WTC11 (cell line): ENCODE results near the gene LGMN. TPM values are rescaled to one million over a fixed set of nuclear protein-coding genes. Genes with fewer than 3 reads are reported as not detected.
A peak's percentile ranks its signal among the peaks of the same experiment; 100 is the strongest.

Experiments
- ATAC-seq: fragments of 200-7000 bp; cut with Tn5 transposase; 2 replicates; pipeline ENCODE4 v1.10.0; 2021; ENCODE audit warnings: mild to moderate bottlenecking, moderate library complexity
- CTCF ChIA-PET: fragments of 300-600 bp; sonication (Branson Sonifier 250); formaldehyde crosslinking; loops from one replicate; lab custom pipeline; 2021; ENCODE audit warnings: antibody characterized with exemption; lab: Charles Lee
- POLR2A ChIA-PET: fragments of 350-600 bp; sonication (Branson Sonifier 250); formaldehyde crosslinking; loops from one replicate; lab custom pipeline; 2021; ENCODE audit warnings: antibody characterized with exemption; lab: Charles Lee
- DNase-seq: peaks from one replicate; pipeline ENCODE4 v3.0.0; 2021; ENCODE audit warnings: low spot score
- H3K27ac Mint-ChIP-seq: 2 replicates; pipeline ENCODE4 v1.8.0; 2021; ENCODE audit warnings: mixed read lengths
- H3K27me3 Mint-ChIP-seq: 2 replicates; pipeline ENCODE4 v1.8.0; 2021; ENCODE audit warnings: low read depth, mild to moderate bottlenecking, moderate library complexity, mixed read lengths
- H3K36me3 Mint-ChIP-seq: 2 replicates; pipeline ENCODE4 v1.8.0; 2021; ENCODE audit warnings: mixed read lengths
- H3K4me1 Mint-ChIP-seq: 2 replicates; pipeline ENCODE4 v1.8.0; 2022; ENCODE audit warnings: mixed read lengths
- H3K4me3 Mint-ChIP-seq: 2 replicates; pipeline ENCODE4 v1.8.0; 2021; ENCODE audit warnings: mild to moderate bottlenecking, moderate library complexity, mixed read lengths
- H3K9me3 Mint-ChIP-seq: 2 replicates; pipeline ENCODE4 v1.8.0; 2021; ENCODE audit warnings: mixed read lengths
- FOXP1 ChIP-seq: sonication (generic); formaldehyde crosslinking; IDR thresholded peaks from 2 replicates; pipeline ENCODE4 v1.8.0; 2022; ENCODE audit warnings: missing genetic modification reagents, mild to moderate bottlenecking, moderate library complexity, borderline replicate concordance
- GTF2I ChIP-seq: fragments of 250-450 bp; sonication (Bioruptor Pico); conservative IDR thresholded peaks from 2 replicates; pipeline ENCODE4 v1.4.0; 2021; ENCODE audit warnings: mild to moderate bottlenecking
- KAT7 ChIP-seq: sonication (generic); formaldehyde crosslinking; IDR thresholded peaks from 2 replicates; pipeline ENCODE4 v1.8.1; 2023; ENCODE audit warnings: missing genetic modification reagents, mild to moderate bottlenecking, borderline replicate concordance
- NFYB ChIP-seq: sonication (generic); formaldehyde crosslinking; conservative IDR thresholded peaks from 2 replicates; pipeline ENCODE4 v1.8.0; 2022; ENCODE audit warnings: low read depth, missing genetic modification reagents
- ZNF121 ChIP-seq: sonication (generic); formaldehyde crosslinking; IDR thresholded peaks from 2 replicates; pipeline ENCODE4 v1.8.0; 2023; ENCODE audit warnings: missing genetic modification reagents
- ZNF219 ChIP-seq: sonication (generic); formaldehyde crosslinking; IDR thresholded peaks from 2 replicates; pipeline ENCODE4 v1.8.0; 2023; ENCODE audit warnings: missing genetic modification reagents, mild to moderate bottlenecking, borderline replicate concordance
- ZNF263 ChIP-seq: sonication (generic); formaldehyde crosslinking; IDR thresholded peaks from 2 replicates; pipeline ENCODE4 v1.8.1; 2022; ENCODE audit warnings: low read depth, mild to moderate bottlenecking, moderate library complexity, missing genetic modification reagents
- total RNA-seq: library from RNA; stranded (reverse); gene quantifications from 3 replicates; pipeline ENCODE4 v1.2.3, GENCODE V29; 2021
- TF ChIP-seq, protein P1 (sequence below): sonication (generic); formaldehyde crosslinking; IDR thresholded peaks from 2 replicates; pipeline ENCODE4 v1.8.1; 2023; ENCODE audit warnings: mild to moderate bottlenecking, missing genetic modification reagents
- TF ChIP-seq, protein P2 (sequence below): sonication (generic); formaldehyde crosslinking; IDR thresholded peaks from 2 replicates; pipeline ENCODE4 v1.8.0; 2023; ENCODE audit warnings: missing genetic modification reagents, mild to moderate bottlenecking, borderline replicate concordance
- TF ChIP-seq, protein P3 (sequence below): fragments of 250-450 bp; sonication (Bioruptor Pico); IDR thresholded peaks from 2 replicates; pipeline ENCODE4 v1.8.0; 2021; ENCODE audit warnings: mild to moderate bottlenecking
- TF ChIP-seq, protein P4 (sequence below): fragments of 250-450 bp; sonication (Bioruptor Pico); IDR thresholded peaks from 2 replicates; pipeline ENCODE4 v1.9.0; 2021; ENCODE audit warnings: mild to moderate bottlenecking, borderline replicate concordance
- TF ChIP-seq, protein P5 (sequence below): sonication (generic); formaldehyde crosslinking; IDR thresholded peaks from 2 replicates; pipeline ENCODE4 v1.8.1; 2022; ENCODE audit warnings: mild to moderate bottlenecking, moderate library complexity, missing genetic modification reagents

LGMN gene
- total RNA-seq, 1 experiment from 2014 or later = 55.7 TPM

DNA sequence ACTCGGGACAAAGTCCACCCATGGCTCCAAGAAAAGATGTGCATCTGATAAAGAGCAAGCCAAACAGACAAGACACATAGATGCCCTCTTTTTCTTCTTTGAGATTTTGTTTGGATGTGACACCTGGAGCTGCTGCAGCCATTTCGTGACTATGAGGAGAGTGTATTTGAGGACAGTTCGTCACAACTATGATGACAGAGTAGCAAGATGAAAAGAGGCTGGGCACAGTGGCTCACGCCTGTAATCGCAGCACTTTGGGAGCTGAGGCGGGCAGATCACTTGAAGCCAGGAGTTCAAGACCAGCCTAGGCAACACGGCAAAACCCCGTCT is 21.5 kb downstream of the LGMN start:
- Mint-ChIP-seq H3K36me3 (peaks cover 37% of the 10 kb centered on the region), H3K9me3 (peaks cover 7% of the 10 kb centered on the region), H3K4me3 (no peak overlapping the region), H3K27me3 (no peaks in the 10 kb centered on the region), H3K27ac (peak overlapping the region; percentile 17; the same call in 1 of the 2 replicates), H3K4me1 (no peaks in the 10 kb centered on the region)
- no peak for TF ChIP-seq ZNF219 (CRISPR knock-in tag)
- TF ChIP-seq, protein P1, sequence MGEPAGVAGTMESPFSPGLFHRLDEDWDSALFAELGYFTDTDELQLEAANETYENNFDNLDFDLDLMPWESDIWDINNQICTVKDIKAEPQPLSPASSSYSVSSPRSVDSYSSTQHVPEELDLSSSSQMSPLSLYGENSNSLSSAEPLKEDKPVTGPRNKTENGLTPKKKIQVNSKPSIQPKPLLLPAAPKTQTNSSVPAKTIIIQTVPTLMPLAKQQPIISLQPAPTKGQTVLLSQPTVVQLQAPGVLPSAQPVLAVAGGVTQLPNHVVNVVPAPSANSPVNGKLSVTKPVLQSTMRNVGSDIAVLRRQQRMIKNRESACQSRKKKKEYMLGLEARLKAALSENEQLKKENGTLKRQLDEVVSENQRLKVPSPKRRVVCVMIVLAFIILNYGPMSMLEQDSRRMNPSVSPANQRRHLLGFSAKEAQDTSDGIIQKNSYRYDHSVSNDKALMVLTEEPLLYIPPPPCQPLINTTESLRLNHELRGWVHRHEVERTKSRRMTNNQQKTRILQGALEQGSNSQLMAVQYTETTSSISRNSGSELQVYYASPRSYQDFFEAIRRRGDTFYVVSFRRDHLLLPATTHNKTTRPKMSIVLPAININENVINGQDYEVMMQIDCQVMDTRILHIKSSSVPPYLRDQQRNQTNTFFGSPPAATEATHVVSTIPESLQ = no peak
- TF ChIP-seq GTF2I (CRISPR knock-in tag) = no peak
- TF ChIP-seq FOXP1 (CRISPR knock-in tag) = no peak
- no peak for TF ChIP-seq ZNF263 (CRISPR knock-in tag)
- no peak for TF ChIP-seq ZNF121 (CRISPR knock-in tag)
- TF ChIP-seq, protein P2, sequence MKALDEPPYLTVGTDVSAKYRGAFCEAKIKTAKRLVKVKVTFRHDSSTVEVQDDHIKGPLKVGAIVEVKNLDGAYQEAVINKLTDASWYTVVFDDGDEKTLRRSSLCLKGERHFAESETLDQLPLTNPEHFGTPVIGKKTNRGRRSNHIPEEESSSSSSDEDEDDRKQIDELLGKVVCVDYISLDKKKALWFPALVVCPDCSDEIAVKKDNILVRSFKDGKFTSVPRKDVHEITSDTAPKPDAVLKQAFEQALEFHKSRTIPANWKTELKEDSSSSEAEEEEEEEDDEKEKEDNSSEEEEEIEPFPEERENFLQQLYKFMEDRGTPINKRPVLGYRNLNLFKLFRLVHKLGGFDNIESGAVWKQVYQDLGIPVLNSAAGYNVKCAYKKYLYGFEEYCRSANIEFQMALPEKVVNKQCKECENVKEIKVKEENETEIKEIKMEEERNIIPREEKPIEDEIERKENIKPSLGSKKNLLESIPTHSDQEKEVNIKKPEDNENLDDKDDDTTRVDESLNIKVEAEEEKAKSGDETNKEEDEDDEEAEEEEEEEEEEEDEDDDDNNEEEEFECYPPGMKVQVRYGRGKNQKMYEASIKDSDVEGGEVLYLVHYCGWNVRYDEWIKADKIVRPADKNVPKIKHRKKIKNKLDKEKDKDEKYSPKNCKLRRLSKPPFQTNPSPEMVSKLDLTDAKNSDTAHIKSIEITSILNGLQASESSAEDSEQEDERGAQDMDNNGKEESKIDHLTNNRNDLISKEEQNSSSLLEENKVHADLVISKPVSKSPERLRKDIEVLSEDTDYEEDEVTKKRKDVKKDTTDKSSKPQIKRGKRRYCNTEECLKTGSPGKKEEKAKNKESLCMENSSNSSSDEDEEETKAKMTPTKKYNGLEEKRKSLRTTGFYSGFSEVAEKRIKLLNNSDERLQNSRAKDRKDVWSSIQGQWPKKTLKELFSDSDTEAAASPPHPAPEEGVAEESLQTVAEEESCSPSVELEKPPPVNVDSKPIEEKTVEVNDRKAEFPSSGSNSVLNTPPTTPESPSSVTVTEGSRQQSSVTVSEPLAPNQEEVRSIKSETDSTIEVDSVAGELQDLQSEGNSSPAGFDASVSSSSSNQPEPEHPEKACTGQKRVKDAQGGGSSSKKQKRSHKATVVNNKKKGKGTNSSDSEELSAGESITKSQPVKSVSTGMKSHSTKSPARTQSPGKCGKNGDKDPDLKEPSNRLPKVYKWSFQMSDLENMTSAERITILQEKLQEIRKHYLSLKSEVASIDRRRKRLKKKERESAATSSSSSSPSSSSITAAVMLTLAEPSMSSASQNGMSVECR (CRISPR knock-in tag) = no peak
- TF ChIP-seq, protein P3, sequence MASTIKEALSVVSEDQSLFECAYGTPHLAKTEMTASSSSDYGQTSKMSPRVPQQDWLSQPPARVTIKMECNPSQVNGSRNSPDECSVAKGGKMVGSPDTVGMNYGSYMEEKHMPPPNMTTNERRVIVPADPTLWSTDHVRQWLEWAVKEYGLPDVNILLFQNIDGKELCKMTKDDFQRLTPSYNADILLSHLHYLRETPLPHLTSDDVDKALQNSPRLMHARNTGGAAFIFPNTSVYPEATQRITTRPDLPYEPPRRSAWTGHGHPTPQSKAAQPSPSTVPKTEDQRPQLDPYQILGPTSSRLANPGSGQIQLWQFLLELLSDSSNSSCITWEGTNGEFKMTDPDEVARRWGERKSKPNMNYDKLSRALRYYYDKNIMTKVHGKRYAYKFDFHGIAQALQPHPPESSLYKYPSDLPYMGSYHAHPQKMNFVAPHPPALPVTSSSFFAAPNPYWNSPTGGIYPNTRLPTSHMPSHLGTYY = no peak
- TF ChIP-seq NFYB (CRISPR knock-in tag) = no peak
- no peak for TF ChIP-seq KAT7
- TF ChIP-seq, protein P4, sequence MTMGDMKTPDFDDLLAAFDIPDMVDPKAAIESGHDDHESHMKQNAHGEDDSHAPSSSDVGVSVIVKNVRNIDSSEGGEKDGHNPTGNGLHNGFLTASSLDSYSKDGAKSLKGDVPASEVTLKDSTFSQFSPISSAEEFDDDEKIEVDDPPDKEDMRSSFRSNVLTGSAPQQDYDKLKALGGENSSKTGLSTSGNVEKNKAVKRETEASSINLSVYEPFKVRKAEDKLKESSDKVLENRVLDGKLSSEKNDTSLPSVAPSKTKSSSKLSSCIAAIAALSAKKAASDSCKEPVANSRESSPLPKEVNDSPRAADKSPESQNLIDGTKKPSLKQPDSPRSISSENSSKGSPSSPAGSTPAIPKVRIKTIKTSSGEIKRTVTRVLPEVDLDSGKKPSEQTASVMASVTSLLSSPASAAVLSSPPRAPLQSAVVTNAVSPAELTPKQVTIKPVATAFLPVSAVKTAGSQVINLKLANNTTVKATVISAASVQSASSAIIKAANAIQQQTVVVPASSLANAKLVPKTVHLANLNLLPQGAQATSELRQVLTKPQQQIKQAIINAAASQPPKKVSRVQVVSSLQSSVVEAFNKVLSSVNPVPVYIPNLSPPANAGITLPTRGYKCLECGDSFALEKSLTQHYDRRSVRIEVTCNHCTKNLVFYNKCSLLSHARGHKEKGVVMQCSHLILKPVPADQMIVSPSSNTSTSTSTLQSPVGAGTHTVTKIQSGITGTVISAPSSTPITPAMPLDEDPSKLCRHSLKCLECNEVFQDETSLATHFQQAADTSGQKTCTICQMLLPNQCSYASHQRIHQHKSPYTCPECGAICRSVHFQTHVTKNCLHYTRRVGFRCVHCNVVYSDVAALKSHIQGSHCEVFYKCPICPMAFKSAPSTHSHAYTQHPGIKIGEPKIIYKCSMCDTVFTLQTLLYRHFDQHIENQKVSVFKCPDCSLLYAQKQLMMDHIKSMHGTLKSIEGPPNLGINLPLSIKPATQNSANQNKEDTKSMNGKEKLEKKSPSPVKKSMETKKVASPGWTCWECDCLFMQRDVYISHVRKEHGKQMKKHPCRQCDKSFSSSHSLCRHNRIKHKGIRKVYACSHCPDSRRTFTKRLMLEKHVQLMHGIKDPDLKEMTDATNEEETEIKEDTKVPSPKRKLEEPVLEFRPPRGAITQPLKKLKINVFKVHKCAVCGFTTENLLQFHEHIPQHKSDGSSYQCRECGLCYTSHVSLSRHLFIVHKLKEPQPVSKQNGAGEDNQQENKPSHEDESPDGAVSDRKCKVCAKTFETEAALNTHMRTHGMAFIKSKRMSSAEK (CRISPR knock-in tag) = no peak
- TF ChIP-seq, protein P5, sequence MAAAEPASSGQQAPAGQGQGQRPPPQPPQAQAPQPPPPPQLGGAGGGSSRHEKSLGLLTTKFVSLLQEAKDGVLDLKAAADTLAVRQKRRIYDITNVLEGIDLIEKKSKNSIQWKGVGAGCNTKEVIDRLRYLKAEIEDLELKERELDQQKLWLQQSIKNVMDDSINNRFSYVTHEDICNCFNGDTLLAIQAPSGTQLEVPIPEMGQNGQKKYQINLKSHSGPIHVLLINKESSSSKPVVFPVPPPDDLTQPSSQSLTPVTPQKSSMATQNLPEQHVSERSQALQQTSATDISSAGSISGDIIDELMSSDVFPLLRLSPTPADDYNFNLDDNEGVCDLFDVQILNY (CRISPR knock-in tag) = no peak
- DNase-seq = no peak
- ATAC-seq = no peak
- ChIA-PET CTCF (interaction anchor here (0.6 kb wide), 1 partner anchor 1236 kb away, joined by 3 read pairs; no protein-coding TSS in a partner anchor), POLR2A (no interaction called here)
